Mucosa of descending colon (tissue), 3 donors: ENCODE measurements around the gene SIMC1. TPM values are rescaled to one million over a fixed set of nuclear protein-coding genes. Genes with fewer than 3 reads are reported as not detected.
"Not testable (repeated sequence)": the region's sequence is repeated elsewhere in the genome, so short reads cannot be mapped to it uniquely, and the experiment has no call there.

Experiments
- ATAC-seq: fragments of 200-7000 bp; cut with Tn5 transposase; one replicate; pipeline ENCODE4 v1.9.1; 2020; ENCODE audit warnings: mild to moderate bottlenecking, moderate library complexity
- DNase-seq, 3 donors: peaks; one replicate each; pipeline ENCODE4 v3.0.0-alpha.2; 2020
- H3K36me3 ChIP-seq: fragments of 200-600 bp; one replicate; pipeline ENCODE4 v1.8.0; 2021; ENCODE audit warnings: low read depth, mild to moderate bottlenecking
- H3K4me1 ChIP-seq: fragments of 200-600 bp; one replicate; pipeline ENCODE4 v1.8.0; 2021; ENCODE audit warnings: low read depth, mild to moderate bottlenecking
- H3K4me3 ChIP-seq: fragments of 200-600 bp; one replicate; pipeline ENCODE4 v1.8.0; 2021; ENCODE audit warnings: mild to moderate bottlenecking
- H3K9me3 ChIP-seq: fragments of 200-600 bp; one replicate; pipeline ENCODE4 v1.8.0; 2021; ENCODE audit warnings: mild to moderate bottlenecking
- CTCF ChIP-seq: fragments of 200-600 bp; IDR thresholded peaks from one replicate; pipeline ENCODE4 v1.8.0; 2022; ENCODE audit warnings: antibody characterized with exemption, mild to moderate bottlenecking
- intact Hi-C, 2 donors: fragments of 100-400 bp; cut with DNase I in 1 of 2; cut with micrococcal nuclease in 1 of 2; formaldehyde crosslinking; loops; one replicate each; pipeline versions ENCODE4 v1.11.0 to v1.11.1; 2022; cut with DNase I, micrococcal nuclease
- long read RNA-seq, 2 donors: library from polyadenylated mRNA; unstranded; transcript quantifications; one replicate each; pipeline ENCODE4 v2.0.0, GENCODE V29; 2019 to 2021
- total RNA-seq, 3 donors: library from RNA; stranded (reverse); fragmentation: NEBNext Ultra II Directional in 2 of 3; extraction: Animal tissue kit (Norgen Biotek cat#: 25700) in 2 of 3; gene quantifications; one replicate each; pipeline versions ENCODE4 v1.2.1 to v1.2.4, GENCODE V29; 2021 to 2023
- donor health status: DM: no; HTN: no; CAD: no; lungs with moderate emphysema.
- donor health status: DM: no; HTN: no; CAD: no.
- donor health status: DM: no; HTN: yes; CAD: no.

SIMC1 gene
- total RNA-seq, result 10 to 100 TPM; 22.5 to 26.7 (median 26.0) TPM
- long read RNA-seq, donor 1, transcript SIMC1-203 (10 exons, 2,694 nt), result major isoform, 20 of 26 reads
- long read RNA-seq, donor 1, partial matches to known transcripts, result 2 of 26 reads
- long read RNA-seq, donor 1, other reads (novel, unspliced or antisense), result 3 of 26 reads
- long read RNA-seq, donor 2, partial matches to known transcripts, result 2 of 3 reads
- long read RNA-seq, donor 2, other reads (novel, unspliced or antisense), result 1 of 3 reads

GRCh38 chr5:176237971-176238644, at the start of gene SIMC1:
Gene SIMC1, plus strand, starts transcription at chr5:176238424. Its CDS starts 85 bp downstream, at chr5:176238509.
- intact Hi-C loops, H3K4me1 ChIP-seq, H3K9me3 ChIP-seq, H3K36me3 ChIP-seq, H3K4me3 ChIP-seq: not testable (repeated sequence)
- ATAC-seq (peak; percentile 88), DNase-seq (peak; percentile 54 to 77 (median 67))

GRCh38 chr5:176188506-176189193, 49.6 kb upstream of the SIMC1 start:
- intact Hi-C loops, result no loop called here
- no peak for TF ChIP-seq CTCF
- Histone ChIP-seq H3K36me3 (no peaks in the 10 kb centered on the region), H3K9me3 (no peaks in the 10 kb centered on the region), H3K4me1 (no peaks in the 10 kb centered on the region), H3K4me3 (no peak overlapping the region)
- ATAC-seq (no peak), DNase-seq (no peak)

GRCh38 chr5:176189857-176190256, 48.4 kb upstream of the SIMC1 start:
- no peak for TF ChIP-seq CTCF
- intact Hi-C loops, result no loop called here

GRCh38 chr5:176190886-176191755, 47.1 kb upstream of the SIMC1 start:
- no peak for ATAC-seq
- intact Hi-C loops, result no loop called here
- Histone ChIP-seq H3K4me1 (no peaks in the 10 kb centered on the region), H3K9me3 (no peaks in the 10 kb centered on the region), H3K4me3 (no peak overlapping the region), H3K36me3 (no peaks in the 10 kb centered on the region)
- no peak for TF ChIP-seq CTCF
- no peak for DNase-seq

More at GRCh38 chr5:176189857-176190256, 48.4 kb upstream of the SIMC1 start:
- Histone ChIP-seq H3K4me1 (no peaks in the 10 kb centered on the region), H3K4me3 (no peak overlapping the region), H3K9me3 (no peaks in the 10 kb centered on the region), H3K36me3 (no peaks in the 10 kb centered on the region)
- no peak for DNase-seq
- ATAC-seq, result no peak

GRCh38 chr5:176192094-176192721, 46.0 kb upstream of the SIMC1 start:
- DNase-seq, result no peak
- no peaks in the 10 kb centered on the region for H3K9me3 ChIP-seq
- H3K36me3 ChIP-seq, result no peaks in the 10 kb centered on the region
- no peak overlapping the region for H3K4me3 ChIP-seq
- ATAC-seq, result no peak
- TF ChIP-seq CTCF, result no peak
- H3K4me1 ChIP-seq, result no peaks in the 10 kb centered on the region
- intact Hi-C loops, result no loop called here

GRCh38 chr5:176192722-176193117, 45.5 kb upstream of the SIMC1 start:
- DNase-seq, intact Hi-C loops, H3K36me3 ChIP-seq, ATAC-seq, H3K4me3 ChIP-seq, H3K9me3 ChIP-seq, H3K4me1 ChIP-seq: not testable (repeated sequence)

GRCh38 chr5:176193636-176194035, 44.6 kb upstream of the SIMC1 start:
- ATAC-seq, H3K4me3 ChIP-seq, intact Hi-C loops, H3K4me1 ChIP-seq, DNase-seq, H3K36me3 ChIP-seq, H3K9me3 ChIP-seq: not testable (repeated sequence)

GRCh38 chr5:176194238-176195083, 43.8 kb upstream of the SIMC1 start:
- H3K36me3 ChIP-seq, H3K4me1 ChIP-seq, H3K9me3 ChIP-seq, intact Hi-C loops, DNase-seq, H3K4me3 ChIP-seq: not testable (repeated sequence)
- ATAC-seq, result peak; percentile 17
